T47D (cell line): ENCODE data around the gene BCAS3.

Experiments
- DNase-seq, 2 experiments: peaks; one replicate each; pipeline versions ENCODE4 v3.0.0 to v3.0.0-alpha.2; 2011 to 2012; ENCODE audit warnings: low read depth in 1 of 2, low spot score in 1 of 2
- JUND ChIP-seq: IDR thresholded peaks from 2 replicates; pipeline ENCODE4 v1.6.1; 2012; ENCODE audit warnings: low read depth
- in situ Hi-C: cut with HindIII; loops from 2 replicates; pipeline ENCODE4 v1.10.0; 2016; ENCODE audit warnings: low sequenced_read_pairs, low pct_unique_long_range_greater_than_20kb

Gene BCAS3

DNA sequence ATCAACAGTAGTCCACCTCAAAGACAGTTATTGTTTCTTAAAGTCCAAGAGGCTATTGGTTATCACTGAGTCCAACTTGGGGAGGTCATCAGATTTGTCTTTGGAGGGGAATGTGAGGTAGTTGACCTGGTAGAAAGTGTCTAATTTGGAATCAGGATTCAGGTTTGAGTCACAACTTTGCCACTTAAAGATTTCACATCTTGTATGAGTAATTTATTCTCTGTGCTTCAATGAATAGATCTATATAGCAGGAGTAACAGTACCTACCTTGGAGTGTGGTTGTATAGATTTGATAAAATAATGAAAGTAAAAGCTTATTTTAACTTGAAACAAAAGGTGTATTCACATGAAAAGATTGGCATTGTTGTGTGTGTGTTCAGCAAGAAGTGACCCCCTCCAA lies 602.7 kb downstream of the BCAS3 start:
- DNase-seq: no peak
- in situ Hi-C loops: no loop called here
- no peak for TF ChIP-seq JUND

DNA sequence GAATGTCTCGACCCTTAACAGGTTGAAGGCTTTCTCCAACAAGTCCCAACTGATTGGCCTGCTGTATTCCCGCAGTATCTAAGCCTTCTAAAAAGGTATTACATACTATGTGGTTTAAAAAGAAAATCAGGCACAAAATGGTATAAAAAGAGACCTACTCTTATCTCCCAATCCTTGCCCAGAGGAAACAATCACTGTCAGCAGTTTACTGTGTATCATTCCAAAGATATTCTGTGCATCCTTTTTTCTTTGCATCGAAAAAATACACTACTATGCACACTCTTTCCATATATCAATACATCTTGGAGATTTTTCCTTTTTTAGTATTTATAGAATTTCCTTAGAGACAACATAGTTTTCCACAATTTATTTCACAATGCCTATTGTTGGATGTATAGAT lies 603.2 kb downstream of the BCAS3 start:
- TF ChIP-seq JUND: no peak
- in situ Hi-C loops: no loop called here
- no peak for DNase-seq

DNA sequence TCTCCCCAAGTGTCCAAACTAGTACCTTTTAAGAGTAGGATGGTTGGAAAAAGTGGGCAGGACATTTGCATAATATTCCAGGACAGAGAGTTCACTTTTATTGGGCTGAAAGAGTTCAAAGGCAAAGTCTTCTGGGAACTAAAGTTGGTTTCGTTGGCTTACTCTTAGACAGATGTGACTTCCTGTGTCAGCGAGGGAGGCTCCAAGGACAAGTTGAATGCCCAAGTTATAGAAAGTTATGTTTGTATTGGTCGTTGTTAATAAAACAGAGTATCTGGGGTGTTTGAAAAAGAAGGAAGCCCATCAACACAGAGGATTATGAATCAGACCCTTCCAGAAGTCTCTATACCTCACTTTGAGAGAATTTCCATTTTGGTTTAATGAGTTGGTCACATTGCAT lies 604.7 kb downstream of the BCAS3 start:
- TF ChIP-seq JUND: no peak
- in situ Hi-C loops: no loop called here
- DNase-seq: no peak

DNA sequence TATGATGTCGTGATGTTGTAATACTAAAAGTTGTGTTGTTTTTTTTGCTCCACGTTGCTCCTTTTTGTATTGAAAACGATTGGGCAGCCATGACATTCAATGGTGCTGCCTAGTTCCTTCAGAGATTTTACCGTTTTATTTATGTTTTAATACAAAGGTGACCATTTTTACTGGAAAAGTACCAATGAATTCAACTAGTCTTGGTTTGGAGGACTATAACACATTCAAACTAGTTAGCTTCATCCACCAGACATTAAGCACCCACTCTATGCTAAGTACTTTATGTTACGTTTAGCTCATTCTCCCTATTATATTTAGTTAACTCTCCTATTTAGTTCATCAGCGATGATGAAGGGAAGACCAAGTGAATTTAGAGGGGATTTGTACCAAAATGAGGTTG lies 605.4 kb downstream of the BCAS3 start:
- in situ Hi-C loops: no loop called here
- no peak for DNase-seq
- TF ChIP-seq JUND: no peak

DNA sequence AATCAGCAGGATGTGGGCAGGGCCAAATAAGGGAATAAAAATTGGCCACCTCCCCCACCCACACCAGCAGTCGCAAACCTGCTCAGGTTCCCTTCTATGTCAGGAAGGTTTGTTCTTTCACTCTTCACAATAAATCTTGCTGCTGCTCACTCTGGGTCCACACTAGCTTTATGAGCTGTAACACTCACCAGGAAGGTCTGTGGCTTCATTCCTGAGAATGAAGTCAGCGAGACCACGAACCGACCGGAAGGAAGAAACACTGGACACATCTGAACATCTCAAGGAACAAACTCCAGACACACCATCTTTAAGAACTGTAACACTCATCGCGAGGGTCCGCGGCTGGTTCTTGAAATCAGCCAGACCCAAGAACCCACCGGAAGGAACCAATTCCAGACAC lies 606.5 kb downstream of the BCAS3 start:
- in situ Hi-C loops: no loop called here
- TF ChIP-seq JUND: no peak
- no peak for DNase-seq

DNA sequence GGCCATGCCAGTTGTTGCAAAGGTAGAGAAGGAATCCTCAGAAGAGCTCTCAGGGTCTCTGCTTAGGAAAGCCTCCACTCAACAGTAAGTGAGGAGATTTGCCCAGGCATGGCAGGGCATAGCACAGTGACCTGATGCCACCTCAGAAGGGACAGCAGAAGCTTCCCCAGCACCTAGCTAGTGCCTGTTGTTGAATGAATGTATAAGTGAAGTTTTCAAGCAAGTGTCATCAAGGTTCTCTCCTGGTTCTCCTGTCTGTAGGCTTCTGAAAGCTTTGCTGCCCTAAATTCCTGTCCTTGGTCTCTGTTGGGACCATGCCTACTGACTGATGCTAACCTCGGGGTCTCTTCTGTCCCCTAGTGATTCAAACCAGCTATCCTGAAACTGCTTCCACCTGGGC lies 607.1 kb downstream of the BCAS3 start:
- in situ Hi-C loops: no loop called here
- no peak for DNase-seq
- TF ChIP-seq JUND: no peak

DNA sequence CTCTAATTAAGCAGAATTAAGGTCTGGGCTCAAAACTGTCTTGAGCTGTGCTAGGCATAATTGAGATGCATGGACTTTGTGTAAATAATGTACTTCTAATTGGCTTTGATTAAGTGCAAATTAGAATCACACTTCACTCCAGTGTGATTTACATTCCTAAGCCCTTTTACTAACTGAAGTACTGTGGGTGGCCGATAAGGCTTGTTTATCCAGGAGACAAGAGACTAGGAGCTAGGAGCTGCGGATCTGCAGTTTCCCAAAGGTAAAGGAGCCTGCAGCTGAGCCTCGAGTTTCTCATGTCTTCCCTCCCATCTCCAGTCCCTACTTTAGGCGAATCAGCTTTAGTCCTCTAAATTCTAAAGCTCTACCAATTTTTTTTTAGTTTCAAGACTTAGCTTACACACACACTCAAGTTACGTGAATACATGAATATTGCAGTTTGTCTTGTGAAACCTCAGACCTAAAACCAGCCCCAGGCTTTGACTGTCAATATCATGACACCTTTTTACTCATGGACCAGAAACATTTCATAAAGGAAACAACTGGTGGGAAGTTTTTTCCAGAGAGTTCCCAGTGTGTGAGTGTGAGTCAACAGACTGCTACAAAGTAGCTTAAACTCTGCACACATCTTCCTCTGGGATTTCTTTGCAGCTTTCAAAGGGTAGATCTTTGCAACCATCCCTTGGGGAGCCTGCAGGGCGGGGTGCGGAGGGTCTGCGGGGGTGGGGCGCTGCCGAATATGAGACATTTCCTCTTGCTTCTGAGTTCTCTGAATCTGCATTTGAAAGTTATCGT lies 608.1 kb downstream of the BCAS3 start:
- no peak for TF ChIP-seq JUND
- no peak for DNase-seq
- in situ Hi-C loops: no loop called here

DNA sequence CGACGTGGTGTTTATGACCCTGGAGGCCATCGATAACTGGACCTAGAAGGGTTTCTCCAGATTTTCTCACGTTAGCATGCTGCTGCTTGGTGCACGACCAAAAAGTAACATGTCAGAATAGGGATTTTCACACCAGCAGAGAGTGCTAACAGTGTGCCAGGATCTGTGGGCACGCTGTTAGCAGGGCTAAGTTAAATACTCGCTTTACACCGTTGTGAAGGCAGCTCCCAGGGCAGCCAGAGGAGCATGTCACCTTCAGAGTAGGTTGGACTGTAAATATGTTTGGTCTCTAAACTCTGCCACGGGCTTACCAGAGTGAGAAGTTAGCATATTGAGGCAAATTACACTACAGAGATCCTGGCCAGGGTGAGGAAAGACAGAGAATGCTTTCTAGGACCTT lies 608.8 kb downstream of the BCAS3 start:
- in situ Hi-C loops: no loop called here
- DNase-seq: no peak
- no peak for TF ChIP-seq JUND

DNA sequence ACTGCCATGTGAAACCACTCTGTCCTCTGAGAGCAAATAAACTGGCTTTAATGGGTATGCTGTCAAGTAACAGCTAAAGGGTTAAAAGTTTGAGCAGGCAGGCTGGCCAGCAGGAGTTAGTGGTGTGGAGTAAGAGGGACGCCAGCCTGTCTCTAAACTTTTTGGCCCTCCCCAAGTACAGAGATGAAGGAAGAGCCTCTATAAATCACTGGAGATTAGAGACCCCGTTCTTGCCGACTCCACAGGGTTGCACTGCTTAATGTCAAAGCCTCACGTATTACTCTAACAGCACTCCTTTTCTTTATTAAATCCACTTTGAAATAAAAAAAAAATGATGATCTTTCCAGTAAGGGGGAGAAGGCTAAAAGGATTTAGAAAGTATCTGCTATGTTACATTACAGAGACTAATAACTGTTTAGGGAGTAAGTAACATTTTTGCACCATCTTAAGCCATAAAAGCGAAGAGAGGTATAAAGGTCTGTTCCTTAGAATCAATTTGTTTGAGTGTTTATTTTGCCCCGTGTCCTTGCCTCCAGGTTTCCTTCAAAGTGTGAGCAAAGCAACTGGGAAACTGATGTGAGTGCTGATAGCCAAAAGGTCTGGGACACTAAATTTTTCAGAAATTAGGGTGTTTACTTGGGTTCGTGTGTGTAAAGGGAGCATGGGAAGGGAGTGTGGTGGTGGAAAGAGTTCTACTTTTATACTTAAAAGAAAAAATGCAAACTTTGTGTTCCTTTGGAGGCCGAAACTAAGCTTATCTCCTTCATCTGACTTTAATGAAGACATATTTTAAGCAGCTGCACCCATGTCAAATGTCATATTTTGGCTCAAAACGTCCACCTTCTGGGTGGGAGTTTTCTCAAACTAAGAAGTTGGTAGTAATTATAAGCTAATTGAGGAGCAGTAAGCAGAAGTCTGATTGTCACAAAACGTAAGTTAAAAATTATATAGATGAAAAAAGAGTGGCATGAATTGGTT lies 612.0 kb downstream of the BCAS3 start:
- no peak for TF ChIP-seq JUND
- DNase-seq: no peak
- in situ Hi-C loops: no loop called here

DNA sequence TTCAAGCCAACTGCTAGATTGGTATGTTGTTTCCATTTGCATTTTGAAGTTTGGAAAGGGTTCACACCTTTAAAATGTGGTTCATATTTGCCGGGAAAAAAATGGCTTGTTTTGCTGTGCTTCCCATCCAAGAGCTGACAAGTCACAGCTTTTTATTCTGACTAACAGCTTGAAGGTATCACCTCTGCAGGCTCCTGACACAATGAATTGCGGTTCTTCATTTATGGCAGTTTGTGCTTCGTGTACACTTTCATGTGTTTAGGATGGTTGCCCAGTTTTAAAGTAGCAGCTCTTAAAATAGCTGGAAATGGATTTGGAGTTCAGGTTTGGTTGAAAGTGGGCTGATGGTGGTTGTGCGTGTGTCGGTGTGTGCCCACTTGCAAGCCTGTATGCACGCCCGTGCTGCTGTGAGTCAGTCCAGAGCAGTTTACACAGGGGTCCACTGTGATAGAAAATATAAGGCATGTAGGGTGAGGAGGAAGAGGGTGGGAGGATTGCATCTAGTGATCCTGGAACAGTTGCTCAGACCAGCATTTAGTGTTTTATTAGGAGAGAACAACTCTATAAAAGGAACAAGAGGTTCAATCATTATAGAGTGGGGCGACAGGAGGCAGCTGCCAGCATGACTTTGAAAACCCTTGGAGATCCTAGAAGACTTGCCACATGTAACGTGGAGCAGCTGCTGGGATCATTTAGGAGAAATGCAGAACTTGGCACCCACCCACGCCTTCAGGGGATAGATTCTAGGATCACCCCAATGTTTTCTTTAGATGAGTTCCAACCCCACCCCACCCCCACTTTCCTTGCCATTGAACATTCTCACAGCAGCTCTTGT lies 614.0 kb downstream of the BCAS3 start:
- in situ Hi-C loops: no loop called here
- no peak for DNase-seq
- TF ChIP-seq JUND: no peak

DNA sequence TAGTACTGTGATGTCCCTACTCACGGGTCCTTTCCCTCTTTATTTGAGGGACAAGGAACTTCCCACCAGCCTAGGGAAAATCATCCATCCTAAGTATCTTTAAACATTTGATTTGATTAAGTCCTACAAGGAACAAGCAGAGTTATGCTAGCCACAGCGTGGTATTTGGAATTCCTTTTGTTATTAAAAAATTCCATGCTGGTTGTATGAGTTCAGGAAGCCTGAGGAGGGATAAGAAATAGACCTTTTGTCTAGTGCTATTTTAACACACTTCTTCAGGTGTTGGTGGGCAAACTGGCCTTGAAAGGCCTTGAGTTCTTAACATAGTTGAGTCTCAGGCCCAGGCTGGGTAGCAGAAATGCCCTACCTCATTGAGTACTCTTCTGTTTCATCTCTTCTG lies 616.6 kb downstream of the BCAS3 start:
- in situ Hi-C loops: no loop called here
- DNase-seq: no peak
- no peak for TF ChIP-seq JUND

DNA sequence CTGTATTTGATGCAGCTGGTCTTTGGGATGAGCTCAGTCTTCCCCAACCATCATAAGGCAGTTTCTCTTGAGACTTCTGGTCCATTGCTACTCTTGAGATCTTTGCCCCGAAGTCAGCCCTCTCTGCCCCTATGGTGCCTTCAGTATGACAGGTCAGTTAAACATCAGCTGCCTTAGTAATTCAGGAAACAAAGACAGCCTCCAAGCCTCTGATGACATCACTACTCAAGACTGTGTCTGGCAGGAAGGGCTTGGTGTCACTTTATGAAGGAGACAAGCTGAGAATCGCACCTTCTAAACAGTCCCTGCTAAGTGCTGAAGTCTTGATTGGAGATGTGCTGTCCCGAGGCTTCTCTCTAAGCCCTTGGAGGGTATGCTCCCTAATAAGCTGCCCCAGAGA lies 617.1 kb downstream of the BCAS3 start:
- no peak for TF ChIP-seq JUND
- in situ Hi-C loops: no loop called here
- DNase-seq: peak in 1 of 2 experiments; percentile 24
